ELR (cell line): Measurements from ENCODE around the gene LRRC3C.
A peak's percentile ranks its signal among the peaks of the same experiment; 100 is the strongest.
"Not testable (repeated sequence)": the region's sequence is repeated elsewhere in the genome, so short reads cannot be mapped to it uniquely, and the experiment has no call there.

ENCODE experiments used
- DNase-seq: peaks from one replicate; pipeline ENCODE4 v3.0.0-alpha.2; 2015; ENCODE audit warnings: low read depth

Gene LRRC3C

DNA sequence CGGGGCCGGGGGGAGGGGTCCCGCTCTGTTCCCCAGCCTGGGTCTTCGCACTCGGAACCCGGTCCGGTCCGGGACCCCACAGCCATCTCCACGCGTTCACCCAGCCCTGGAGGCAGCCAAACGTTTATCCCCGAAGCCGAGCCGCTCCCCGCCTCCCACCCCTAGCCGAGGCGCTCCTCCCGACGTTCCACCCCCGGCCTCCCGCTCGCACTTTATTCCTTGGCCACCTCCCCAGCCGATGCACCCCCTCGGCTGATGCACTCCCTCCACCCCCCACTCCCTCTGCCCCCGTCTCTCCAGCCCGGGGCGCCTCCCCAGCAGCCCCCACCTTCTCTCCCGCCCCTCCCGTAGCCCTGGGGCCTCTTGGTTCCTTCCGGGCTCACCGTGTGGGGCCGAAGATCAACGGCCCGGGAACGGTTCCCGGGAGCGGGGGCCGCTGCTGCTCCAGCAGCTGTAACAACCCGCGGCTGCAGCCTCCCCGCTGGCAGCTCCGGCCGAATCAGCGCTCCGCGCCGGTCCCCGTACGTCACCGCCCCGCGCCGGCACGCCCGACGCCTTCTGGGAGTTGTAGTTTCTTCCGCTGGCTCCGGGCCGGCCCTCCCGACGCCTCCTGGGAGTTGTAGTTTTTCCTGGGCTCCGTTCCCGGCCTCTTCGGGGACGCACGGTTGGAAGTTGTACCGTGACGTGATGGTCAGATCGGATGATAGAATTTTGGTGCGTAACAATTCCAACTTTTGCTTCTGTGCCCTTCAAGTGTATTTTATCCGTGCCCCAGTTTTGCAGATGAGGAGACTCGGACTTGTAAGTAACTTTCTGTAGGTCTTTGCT lies at the start of gene LRRC3C, which contains the start of gene ORMDL3:
Gene LRRC3C, plus strand, starts transcription at position 632 of the 828 bp plus-strand sequence. CDS start 13,792 bp downstream, outside the sequence.
Gene ORMDL3, minus strand, starts transcription at position 501 of the 828 bp plus-strand sequence. CDS start 3,398 bp downstream, outside the sequence.
- DNase-seq: peak; percentile 95

DNA sequence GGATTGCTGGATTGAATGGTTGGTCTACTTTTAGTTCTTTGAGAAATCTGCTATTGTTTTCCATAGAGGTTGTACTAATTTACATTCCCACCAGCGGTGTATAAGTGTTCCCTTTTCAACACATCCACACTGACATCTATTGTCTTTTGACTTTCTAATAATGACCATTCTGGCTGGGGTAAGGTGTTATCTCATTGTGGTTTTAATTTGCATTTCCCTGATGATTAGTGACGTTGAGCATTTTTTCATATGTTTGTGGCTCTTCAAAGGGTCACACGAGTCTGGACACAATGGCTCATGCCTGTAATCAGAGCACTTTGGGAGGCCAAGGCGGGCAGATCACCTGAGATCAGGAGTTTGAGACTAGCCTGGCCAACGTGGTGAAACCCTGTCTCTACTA lies 41.4 kb upstream of the LRRC3C start:
- not testable (repeated sequence) for DNase-seq

DNA sequence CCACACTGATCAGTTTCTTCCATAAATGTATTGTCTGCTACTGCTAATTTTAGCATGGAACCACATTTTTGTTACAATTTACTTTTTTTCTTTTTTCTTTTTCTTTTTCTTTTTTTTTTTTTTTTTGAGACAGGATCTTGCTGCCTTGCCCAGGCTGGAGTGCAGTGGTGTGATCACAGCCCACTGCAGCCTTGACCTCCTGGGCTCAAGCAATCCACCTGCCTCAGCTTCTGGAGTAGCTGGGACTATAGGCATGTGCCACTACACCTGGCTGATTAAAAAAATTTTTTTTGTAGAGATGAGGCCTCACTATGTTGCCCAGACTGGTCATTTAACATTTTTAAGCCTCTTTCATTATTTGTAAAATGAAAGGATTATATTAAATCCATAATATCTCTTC lies 40.5 kb upstream of the LRRC3C start:
- no peak for DNase-seq

- DNase-seq: no peak
Measured at GRCh38 chr17:39889200-39889599, 38.3 kb upstream of the LRRC3C start.

- no peak for DNase-seq
Measured at GRCh38 chr17:39894681-39895376, 32.7 kb upstream of the LRRC3C start.

DNA sequence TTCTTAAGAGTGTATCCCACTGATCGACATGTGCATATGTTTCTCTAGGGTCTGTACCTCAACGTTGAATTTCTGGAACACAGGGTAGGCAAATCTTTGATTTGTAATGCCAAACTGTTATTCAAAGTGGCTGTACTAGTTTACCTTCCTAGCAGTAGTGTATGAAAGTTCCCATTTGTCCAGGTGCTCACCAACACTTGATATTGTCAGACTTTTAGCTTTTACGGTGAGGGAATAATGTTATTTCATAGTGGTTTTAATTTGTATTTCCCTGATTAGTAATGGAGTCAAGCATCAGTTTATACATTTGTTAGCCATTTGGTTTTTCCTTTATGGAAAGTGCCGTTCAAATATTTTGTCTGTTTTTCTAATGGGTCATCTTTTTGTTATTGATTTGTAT lies 29.4 kb upstream of the LRRC3C start:
- DNase-seq: no peak

DNA sequence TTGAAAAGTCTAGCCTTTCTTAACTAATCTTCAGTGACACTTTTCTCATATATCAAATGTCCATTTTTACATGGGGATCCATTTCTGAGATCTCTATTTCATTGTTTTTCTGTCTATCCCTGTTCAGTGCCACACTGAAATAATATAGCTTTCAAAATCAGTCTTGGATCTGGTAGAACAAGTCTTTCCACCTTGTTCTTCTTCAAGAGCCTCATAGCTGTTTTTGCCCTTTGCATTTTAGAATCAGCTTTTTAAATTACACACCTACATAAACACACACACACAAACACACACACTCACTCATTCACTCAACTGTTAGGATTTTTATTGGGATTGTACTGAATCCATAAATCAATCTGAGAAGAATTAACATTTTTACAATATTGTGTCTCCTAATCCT lies 28.3 kb upstream of the LRRC3C start:
- DNase-seq: no peak

DNA sequence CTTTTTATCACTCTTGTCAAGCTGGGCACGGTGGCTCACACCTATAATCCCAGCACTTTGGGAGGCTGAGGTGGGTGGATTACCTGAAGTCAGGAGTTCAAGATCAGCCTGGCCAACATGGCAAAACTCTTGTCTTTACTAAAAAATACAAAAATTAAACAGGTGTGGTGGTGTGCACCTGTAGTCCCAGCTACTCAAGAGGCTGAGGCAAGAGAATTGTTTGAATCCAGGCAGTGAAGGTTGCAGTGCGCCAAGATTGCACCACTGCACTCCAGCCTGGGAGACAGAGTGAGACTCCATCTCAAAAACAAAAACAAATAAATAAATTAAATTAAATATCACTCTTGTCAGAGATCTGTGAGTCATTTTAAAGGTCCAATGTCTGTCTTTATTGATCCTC lies 25.5 kb upstream of the LRRC3C start:
- DNase-seq: not testable (repeated sequence)

GRCh38 chr17:39903158-39903884 lies 24.2 kb upstream of the LRRC3C start:
- no peak for DNase-seq

GRCh38 chr17:39904990-39905288 lies 22.6 kb upstream of the LRRC3C start:
- DNase-seq: no peak

- DNase-seq: no peak
Measured at GRCh38 chr17:39908789-39909352, 18.7 kb upstream of the LRRC3C start.

DNA sequence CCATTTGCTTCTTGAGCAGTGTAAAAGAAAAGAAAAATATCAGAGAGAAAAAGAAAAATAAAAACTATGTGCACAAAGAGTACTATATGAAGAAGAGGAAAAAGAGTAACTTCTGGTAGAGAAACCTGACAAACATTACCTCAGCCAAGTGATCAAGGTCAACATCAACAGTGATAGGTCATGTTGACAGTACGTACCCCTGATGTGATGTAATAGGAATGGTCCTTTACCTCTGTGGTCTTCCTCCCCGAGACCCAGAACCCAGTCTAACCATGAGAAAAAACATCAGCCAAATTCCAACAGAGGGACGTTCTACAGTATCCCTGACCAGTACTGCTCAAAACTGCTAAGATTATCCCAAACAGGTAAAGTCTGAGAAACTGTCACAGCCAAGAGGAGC lies 13.5 kb upstream of the LRRC3C start:
- no peak for DNase-seq

DNA sequence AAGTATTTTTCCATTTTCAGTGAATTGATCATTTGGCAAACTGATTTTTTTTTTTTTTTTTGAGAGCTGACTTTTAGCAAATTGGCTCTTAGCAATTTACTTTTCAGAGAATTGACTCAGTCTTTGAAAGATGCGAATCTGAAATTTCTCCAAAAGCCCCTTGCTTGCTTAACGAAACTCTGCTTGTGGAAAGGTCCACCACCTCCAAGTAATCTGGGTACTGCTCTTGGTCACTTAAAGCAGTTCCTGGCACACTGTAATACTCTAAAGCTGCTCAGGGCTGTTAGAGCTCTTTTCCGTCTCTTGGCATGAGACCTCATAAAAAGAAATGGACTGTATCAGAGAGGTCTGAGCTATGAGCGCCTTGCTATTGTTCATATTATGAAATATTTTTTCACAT lies 12.0 kb upstream of the LRRC3C start:
- no peak for DNase-seq

- DNase-seq: peak; percentile 50
Measured at GRCh38 chr17:39916918-39917317, 10.6 kb upstream of the LRRC3C start.

DNA sequence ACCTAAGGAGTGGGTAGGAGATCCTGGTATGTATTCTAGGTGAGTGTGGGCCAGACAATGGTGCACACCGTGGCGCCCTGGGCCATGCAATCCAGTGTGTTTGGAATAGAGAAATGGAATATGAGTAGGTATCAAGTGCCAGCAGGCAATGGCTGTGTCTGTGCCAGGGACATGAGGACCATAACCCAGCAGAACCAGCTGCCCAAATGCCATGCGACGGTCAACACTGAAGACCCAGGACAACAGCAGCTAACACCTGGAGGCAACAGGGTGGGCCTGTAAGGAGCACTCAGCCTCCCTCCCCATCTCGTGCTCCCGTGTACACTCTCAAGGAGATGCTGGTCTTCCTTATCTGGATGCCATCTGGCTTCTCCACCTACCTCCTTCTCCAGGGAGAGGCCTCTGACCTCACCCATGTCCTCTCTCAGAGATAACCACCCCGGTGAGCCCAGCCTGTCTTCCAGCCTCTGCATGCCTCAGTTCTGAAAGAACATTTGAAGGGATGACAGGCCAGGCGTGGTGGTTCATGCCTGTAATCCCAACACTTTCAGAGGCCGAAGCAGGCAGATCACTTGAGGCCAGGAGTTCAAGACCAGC lies 8.3 kb upstream of the LRRC3C start:
- no peak for DNase-seq

GRCh38 chr17:39920218-39921210 lies 7.0 kb upstream of the LRRC3C start:
- DNase-seq: no peak

DNA sequence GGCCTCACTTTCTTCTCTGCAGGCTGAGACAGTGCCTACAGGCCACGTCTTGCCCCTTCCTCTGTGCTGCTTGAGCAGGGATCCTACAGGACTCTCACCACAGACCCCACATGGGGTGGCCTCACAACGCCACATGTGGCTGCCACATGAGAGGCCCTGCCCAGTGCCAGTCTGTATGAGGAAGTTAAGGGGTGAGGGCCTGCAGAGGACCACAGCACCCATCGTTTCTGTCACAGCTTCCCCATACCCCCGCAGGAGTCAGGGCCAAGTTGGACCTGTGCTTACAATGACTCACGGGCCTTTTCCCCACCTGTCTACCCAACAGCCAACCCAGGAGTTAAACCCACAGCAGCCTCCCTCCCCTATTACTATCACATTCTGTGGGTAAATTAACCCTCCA lies 6.2 kb upstream of the LRRC3C start:
- DNase-seq: no peak

DNA sequence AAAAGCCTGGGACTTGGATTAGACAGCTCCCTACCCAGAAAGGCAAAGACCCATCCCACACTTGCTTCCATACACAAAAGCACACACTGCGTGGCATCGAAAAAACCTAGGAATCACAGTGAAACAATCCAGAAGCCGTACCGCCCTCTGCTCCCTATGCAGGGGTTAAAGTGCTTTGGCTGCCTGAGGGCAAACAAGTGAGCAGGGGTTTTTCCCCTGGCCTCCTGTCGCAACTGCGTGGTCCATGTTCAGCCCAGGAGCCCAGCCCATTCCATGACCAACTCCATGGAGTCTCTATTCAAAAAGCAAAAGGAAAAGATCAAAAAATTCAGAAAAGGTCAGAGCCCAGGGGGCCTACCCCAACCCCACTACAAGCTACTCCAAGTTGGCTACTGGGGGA lies 5.5 kb upstream of the LRRC3C start:
- no peak for DNase-seq

DNA sequence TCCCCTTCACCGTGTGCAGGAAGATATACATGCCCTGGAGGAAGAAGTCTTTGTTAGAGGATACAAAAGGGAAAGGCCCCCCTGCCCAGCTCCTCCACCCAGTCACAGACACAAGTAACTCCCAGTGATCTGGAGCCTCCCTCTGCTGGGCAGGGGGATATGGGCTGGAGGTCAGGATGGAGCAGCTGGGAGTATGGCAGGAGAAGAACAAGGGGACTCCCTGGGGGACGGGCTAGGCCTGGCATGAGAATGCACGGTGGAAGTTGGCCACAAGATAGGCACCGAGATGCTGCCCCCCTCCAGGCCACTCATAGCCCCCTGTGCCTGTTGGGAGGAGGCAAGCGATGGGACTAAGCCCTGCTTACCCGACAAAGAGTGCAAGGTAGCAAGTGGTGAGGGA lies 4.3 kb upstream of the LRRC3C start:
- DNase-seq: no peak

- DNase-seq: peak; percentile 81
Measured at GRCh38 chr17:39923836-39924690, 3.5 kb upstream of the LRRC3C start.
